Activated CD4-positive, alpha-beta T cell treated with anti-CD3 and anti-CD28 coated beads, Interleukin-2, amount 50 U/mL, for 16 hours (primary cell): ENCODE results near the gene RIPOR3.
"Not testable (repeated sequence)": the region's sequence is repeated elsewhere in the genome, so short reads cannot be mapped to it uniquely, and the experiment has no call there.

Source experiments
- DNase-seq: peaks from one replicate; pipeline ENCODE4 v3.0.0-alpha.2; 2020

Gene RIPOR3

DNA sequence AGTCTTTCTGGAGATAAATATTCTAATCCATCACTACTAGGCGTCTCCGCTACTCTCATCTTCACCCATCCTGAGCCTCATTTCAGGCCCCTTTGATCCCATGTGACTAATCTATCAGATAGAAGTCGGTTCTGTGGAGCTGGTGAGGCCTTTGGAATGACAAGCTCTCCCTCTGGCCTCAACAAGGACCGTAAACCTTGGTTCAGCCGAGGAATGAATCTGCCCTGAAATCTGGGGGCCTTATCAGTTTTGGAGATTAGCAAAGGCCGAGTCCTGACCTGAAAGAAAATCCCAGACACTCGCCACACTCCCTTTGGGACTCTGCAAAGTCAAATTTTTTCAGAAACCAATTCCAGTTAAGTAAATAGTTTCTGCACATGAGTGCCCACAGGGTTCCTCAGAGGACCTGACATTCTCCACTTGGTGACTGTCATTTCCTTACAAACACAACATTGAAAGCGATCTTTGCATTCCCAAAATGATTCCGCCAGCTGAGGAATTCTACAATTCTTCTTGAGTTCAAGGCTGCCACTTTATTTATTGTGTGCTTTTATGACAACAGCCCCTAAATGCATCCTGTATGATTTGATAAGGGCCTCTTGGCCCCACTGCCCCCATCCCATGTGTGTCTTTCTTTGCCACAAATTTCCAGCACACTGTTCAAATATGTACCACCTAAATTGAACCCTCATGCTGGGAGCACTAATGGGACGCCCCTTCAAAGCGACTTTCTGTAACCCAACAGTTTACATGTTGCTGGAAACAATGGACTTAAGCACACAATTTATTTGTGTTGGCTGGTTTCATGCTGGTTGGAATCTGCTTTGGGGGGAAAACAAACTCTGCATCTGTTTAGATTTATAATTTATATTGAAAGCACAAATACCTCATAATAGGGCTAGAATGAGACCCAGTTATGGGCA, 10.0 kb upstream of the RIPOR3 start:
- DNase-seq, result no peak

DNA sequence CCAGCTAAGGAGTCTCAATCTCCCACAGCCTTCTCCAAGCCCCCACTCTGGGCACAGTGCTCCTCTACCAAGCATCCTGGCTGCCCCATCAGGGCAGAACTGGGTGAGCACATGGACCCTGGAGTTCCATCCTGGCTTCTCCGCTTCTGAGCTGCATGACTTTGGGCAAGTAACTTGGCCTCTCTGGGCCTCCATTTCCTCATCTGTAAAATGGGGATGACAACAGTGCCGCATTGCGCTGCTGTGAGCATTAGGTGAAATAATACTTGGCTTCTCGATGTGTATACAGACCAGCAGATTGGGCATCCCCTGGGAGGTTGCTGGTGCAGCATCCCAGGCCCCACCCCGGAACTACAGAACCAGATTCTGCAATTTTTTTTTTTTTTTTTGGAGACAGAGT, 8.3 kb upstream of the RIPOR3 start:
- DNase-seq, result no peak

DNA sequence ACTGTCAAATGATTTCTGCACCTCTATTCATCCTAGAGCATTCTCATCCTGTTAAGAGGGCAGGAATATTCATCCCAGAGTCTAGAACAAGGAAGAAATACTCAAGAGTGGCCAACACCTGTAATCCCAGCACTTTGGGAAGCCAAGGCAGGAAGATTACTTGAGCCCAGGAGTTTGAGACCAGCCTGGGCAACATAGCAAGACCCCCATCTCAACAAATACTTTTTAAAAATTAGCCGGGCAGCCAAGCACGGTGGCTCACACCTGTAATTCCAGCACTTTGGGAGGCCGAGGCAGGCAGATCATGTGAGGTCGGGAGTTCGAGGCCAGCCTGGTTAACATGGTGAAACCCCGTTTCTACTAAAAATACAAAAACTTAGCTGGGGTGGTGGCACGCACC, 6.9 kb upstream of the RIPOR3 start:
- DNase-seq, result not testable (repeated sequence)

DNA sequence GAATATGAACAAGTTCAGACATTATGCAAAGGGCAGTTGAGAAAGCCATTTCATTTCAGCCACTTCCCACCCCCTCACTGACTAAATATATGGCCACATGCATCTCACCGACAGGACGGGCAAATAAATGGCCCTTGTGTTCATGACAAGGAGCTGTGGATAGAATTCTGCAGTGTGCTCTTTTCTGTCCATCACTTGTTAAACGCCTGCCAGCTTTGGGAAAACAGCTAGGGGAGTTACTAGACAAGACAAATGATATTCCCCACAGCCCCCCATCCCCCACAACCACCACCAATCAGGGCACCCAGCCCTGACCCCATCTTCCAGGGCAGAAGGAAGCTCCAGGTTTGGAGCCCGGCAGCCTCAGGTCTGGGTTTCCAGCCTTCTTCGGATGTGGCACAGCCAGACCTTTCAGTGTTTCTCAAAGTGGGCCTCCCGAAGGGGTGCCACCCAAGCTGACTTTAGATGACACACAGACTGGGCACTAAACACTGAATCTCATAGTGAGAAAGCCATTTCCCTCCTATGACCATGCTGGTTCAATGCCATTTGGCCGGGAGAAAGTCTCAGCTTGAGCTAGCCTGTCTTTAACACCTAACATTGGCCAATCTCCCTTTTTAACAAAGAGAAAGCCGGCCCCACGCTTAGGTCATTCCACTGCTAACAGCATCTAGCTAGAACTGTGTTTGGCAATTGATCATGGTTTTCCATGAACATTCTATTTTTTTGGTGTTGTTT, 4.0 kb upstream of the RIPOR3 start:
- DNase-seq, result no peak

DNA sequence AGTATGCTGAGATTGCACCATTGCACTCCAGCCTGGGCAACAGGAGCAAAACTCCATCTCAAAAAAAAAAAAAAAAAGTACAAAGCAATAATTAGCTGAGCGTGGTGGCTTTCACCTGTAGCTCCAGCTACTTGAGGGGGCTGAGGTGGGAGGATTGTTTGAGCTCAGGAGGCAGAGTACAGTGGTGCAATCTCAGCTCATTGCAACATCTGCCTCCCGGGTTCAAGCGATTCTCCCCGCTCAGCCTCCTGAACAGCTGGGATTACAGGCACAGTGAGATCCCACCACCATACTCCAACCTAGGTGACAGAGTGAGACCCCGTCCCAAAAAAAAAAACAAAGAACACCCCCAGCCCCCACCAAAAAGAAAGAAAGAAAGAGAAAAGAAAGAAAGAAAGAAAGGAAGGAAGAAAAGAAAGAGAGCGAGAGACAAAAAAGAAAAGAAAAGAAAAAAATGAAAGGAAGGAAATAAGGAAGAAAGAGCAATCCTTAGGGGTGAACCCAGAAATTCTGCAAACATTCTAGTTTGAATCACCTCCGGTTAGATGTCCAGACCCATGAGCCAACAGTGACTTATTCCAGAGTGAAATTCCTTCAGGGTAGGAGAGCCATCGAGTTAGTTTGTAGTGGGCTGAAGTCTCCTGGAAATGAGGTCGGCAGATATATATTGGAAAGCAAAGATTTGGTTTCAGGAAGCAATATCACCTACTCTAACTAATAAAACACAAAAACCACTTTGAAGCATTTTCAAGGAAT, 3.2 kb upstream of the RIPOR3 start:
- DNase-seq, result no peak

DNA sequence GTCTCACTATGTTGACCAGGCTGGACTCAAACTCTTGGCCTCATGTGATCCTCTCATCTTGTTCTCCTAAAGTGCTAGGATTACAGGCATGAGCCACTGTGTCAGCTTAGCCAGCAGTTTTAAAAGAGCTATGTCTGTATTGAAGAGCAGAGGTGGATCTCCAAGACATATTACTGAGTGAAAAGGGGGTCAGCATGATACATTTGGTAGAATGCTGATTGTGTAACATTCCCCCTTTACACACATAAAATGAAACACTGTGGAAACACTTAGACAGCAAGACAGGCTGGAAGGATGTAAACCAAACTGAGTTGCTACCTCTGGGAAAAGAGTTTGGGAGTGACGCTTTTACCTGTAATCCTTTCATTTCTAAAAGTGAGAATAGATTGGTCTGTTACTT, 1.7 kb upstream of the RIPOR3 start:
- no peak for DNase-seq

DNA sequence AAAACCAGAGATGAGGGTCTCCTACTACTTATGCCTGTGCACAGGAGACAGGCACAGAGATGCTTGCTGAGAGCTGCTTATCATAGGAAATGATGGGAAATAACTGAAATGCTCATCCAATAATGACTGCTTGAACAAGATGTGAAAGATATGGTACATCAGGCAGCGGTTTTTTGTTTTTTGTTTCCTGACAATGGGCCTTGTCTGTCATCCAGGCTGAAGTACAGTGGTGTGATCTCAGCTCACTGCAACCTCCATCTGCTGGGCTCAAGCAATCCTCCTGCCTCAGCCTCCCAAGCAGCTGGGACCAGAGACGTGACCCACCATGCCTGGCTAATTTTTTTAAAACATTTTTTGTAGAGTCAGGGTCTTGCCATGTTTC, 1.2 kb upstream of the RIPOR3 start:
- no peak for DNase-seq

DNA sequence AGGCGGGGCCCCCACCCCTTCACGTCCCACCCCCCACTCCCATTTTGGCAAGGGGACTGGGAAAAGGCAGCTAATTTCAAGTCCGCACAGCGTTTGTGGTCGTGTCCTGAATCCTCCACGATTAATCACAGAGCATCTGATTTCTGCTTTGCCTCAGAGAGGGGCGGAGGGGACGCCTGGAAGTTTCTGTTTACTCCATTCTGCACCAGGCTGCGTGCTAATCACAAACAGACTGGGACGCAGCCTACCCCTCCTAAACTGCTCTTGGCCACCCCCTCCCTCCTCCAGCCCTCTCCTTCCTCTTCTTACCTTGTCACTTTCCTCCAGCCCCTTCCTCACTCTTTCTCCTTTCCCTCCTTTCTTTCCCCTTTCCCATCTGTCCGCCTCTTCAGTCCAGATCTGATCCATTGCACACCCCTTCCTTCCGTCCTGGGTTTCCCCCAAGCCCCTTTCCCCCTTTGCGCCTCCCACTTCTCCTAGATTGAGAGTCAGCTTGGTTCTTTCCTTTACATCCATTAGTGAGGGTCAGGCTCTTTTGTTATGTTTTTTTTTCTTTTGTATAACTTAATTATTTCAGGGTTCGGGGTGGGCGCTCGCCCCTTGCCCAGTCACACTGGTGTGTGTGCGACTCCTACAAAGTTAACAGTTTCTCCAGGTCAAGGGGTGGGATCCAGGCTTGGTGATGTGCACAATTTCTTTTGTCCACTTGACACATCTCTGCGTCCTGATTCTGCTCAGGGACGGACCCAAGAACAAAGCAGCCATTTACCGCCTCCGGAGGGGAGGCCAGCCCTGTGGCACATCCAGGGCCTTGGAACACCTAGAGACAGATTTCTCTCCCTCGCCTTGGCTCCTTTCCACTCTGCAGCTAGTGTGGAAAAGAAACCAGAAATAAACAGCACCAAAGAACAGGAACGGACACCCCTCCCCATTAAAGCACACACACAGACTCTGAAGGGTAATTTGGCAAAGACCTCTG, 520 bp upstream of the RIPOR3 start:
- DNase-seq, result no peak

DNA sequence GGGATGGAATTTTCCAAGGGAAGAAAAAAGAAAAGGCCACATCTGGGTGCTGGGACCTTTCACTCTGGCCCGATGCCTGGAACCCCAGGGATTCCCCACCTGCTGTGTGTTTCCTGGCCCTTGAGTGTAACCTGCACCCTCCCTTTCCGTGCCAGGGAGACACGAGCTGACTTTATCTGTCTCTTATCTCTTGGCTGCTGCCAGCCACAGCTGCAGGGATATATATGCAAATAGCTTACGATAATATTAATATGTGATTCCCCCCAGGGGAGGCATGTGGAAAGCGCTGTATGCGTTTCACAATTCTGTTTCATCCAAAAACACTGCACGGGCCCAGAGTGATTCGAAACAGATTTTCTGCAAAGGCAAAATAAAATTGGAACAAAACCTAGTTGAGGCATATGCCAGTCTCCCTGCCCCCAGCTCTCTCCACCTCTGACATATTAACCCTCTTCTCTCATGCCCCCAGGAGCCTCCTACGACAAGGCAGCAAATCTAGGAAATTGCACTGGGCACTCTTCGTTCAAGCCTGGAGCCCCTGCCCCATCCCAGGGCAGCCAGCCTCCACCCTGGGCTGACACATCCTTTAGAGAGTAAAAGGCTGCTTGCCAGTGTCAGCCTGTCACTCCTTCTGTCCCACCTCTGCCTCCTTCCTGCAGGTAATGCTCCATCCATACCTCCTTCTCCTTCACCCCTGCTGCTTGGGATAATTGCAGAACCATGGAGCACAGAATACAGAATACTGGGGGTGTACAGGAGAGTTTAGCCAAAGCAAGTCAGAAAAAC, 1.3 kb downstream of the RIPOR3 start:
- DNase-seq, result no peak

DNA sequence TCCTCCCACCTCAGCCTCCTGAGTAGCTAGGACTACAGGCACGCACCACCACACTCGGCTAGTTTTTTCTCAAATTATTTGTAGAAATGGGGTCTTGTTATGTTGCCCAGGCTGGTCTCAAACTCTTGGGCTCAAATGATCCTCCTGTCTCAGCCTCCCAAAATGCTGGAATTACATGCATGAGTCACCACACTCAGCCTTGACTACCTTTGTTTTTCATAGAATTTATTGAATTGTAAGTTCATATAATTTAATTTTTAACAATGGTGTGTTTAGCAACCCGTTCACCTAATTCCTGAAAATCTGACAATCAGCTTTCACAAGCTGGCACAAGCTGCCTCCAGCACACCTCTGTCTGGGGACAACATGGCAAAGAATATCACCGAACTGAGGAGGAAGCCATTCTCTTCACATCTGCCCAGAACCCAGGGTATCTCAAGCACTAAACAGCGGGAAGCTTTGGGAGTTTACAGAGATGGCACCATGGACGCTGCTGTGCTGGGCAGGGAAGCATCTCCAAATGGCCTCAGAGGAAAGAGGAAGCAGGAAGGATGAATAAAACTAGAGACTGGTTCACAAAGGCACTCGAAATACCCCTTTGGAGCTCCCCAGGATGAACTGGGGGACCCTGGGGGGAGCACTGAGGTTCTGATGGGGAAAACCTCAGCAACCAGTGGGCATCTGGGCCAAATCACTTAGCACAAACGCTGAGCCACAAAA, 2.9 kb downstream of the RIPOR3 start:
- DNase-seq, result no peak

DNA sequence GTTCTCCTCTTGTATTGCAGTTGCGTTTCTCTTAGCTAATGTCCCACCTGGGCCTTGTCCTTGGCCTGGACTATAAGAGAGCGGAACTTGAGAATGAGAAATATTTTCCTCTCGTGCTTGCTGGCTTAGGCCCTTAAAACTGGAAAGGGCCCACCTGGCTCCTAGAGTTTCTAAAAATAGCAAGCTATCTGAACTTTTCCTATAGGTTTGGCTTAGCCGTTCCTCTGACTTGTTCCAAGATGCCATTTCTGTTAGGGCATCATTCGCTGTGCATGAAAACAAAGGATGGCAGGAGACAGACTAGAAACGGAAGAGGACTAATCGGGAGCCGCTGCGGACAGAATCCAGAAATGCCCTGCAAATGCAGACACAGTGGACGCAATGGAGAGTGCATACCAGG, 4.5 kb downstream of the RIPOR3 start:
- no peak for DNase-seq

DNA sequence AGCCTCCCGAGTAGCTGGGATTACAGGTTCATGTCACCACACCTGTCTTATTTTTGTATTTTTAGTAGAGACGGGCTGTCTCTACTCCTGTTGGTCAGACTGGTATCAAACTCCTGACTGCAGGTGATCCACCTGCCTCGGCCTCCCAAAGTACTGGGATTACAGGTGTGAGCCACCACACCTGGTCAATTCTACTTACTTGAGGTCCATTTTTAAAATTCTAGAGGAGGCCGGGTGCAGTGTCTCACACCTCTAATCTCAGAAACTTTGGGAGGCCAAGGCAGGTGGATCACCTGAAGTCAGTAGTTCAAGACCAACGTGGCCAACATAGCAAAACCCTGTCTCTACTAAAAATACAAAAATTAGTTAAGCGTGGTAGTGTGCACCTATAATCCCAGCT, 7.8 kb downstream of the RIPOR3 start:
- DNase-seq, result no peak

DNA sequence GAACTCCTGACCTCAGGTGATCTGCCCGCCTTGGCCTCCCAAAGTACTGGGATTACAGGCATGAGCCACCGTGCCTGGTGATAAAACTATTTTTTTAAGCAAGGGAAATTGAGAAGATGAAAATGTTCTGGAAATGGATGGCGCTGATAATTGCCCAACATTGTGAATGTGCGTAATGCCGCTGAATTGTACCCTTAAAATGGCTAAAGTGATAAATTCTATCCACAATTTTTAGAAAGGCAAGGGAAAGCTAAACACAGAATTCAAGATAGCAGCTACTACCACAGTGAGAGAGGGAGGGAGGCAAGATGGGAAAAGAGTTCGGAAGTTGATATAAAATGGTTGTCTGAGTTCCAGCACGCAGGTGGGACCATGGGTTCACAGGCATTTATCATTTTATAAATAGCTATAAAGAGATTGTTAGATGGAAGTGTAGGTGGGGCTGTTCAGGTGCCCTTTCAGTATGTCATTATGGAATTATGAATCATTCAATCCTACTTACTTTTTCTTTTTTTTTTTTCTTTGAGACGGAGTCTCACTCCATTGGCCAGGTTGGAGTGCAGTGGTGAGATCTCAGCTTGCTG, 8.3 kb downstream of the RIPOR3 start:
- no peak for DNase-seq

DNA sequence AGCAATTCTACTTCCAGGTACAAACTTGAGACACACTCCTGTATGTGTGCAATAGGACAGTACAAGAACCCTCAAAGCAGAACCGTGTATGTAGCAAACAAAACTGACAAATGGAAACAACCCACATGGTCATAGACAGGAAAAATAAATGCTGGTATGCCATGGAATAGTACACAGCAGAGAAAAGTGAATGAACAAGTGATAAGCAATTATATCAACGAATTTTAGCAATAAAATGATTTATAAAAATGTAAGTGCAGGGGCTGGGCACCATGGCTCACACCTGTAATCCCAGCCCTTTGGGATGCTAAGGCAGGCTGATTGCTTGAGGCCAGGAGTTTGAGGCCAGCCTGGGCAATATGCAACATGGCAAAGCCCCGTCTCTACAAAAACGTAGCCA, 9.3 kb downstream of the RIPOR3 start:
- no peak for DNase-seq

DNA sequence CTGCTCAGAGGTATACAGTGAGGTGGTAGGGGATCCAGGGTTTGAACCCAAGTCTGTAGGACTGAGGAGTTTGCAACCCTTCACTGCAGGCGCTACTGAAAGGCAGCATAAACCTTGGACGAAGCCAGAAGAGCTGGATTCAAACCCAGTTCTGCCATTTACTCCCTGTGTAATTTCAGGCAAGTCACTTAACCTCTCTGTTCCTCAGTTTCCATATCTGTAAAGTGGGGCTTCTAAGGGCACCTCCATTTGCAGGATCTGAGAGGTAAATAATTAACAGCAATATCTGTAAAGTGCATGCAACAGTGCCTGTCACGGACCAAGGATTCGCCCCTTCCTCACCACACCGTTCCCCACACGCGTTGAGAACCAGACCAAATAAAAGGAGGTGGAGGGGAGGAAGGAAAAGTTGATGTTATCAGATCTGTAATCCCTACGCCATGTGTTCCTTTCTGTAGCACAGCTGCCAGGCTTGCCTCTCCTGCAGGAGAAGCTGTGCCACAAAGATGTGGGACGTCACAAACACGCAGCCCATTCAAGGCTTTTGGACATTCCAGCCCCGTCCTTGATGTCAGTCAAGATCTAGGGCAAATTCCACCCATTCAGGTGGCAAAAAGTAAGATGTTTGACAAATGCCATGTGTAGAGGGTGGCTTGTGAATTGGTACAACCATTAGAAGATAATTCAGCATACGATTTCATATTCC, 9.8 kb downstream of the RIPOR3 start:
- no peak for DNase-seq

DNA sequence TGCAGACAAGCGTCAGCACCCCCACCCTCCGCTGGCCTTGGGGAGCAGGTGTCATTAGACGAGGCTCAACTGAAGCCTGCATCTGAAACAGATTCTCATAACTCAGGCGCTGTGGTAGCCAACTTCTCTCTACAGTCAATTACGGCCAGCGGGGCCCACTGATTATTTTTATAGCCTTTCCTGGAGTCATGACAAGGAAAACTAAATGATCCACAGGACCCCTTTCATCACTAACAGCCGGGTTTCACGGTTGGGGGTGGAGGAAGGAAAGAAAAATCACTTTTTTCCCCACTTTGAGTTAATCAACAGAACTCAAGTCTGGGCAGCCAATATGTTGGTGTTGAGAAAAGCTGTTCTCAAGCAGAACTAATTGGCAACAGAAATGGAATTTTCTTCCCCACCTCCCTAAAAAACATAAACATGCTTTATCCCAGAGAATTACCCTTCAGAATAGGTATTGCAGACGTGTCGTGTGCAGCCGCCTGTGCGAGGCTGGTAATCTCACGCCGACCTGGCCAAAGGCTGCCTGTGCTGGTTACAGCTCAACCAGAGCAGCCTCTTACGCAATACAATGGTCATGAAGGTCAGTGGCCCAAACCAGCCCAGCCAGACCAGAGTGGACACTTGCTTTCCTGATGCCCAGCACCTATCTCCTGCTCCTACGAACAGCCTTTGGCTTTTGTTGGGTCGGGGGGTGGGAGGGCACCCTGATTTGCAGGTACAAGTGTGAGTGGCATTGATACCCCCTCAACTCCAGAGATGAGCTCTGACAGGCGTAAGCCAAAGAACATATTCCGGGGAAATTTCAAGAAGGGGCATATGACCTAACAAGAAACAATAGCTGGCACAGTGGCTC, 11.0 kb downstream of the RIPOR3 start:
- no peak for DNase-seq

DNA sequence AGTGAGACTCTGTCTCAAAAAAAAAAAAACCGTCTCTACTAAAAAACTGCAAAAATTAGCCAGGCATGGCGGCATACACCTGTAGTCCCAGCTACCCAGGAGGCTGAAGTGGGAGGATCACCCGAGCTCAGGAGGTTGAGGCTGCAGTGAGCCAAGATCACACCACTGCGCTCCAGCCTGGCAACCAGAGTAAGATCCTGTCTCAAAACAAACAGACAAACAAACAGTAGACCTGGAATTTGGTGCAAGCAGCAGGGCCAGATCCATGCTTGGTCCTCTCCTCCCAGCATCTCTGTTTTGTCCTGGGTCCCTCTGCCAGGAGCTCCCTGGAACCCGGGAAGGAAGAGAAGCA, 11.6 kb downstream of the RIPOR3 start:
- no peak for DNase-seq

DNA sequence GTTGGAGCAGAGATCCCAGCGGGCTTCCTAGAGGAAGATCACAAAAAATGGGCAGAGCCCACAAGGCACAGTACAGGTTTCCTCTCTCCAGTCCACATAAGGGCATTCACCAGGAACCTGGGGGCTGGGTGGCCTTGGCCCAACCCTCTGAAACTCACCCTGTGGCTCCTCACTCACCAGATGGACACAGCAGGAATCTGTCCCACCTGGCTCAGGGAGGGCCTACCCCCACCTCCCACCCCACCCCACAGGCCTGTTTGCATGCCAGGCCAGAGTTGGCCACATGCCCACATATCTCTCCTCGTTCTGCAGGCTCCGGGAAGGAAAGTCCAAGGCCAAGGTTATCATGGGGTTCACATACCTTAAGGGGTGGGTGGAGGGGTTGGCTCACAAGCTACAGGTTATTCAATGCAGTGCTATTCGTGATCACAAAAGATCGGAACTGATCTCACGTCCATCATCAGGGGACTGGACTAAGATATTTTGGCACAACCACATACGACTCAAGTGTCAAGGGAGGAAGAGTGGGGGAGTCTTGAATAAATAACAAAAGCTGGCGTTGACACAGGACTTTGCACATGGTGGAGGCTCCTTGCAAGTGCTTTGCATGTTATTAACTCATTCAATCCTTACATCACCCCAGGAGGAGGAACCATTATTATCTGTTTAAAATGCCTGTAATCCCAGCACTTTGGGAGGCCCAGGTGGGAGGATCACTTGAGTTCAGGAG, 13.0 kb downstream of the RIPOR3 start:
- DNase-seq, result no peak
